Erythroblast (primary cell): ENCODE results near the gene PPFIBP1.

Source experiments
- GATA1 ChIP-seq: IDR thresholded peaks from 2 replicates; pipeline ENCODE4 v1.6.1; 2011; ENCODE audit warnings: low read depth, mild to moderate bottlenecking, control low read depth, low read length, moderate library complexity
- POLR2A ChIP-seq: IDR thresholded peaks from 2 replicates; pipeline ENCODE4 v1.6.1; 2011; ENCODE audit warnings: mild to moderate bottlenecking, low read length

- TF ChIP-seq POLR2A (no peak), GATA1 (no peak)
Measured at GRCh38 chr12:27575090-27575761, 51.2 kb downstream of the PPFIBP1 start.
